Duodenal mucosa (tissue), 2 donors: ENCODE results near the gene AQP1.
A peak's percentile ranks its signal among the peaks of the same experiment; 100 is the strongest.

Source experiments
- H3K27ac ChIP-seq: one replicate; pipeline ENCODE4 v1.7.0; 2013; ENCODE audit warnings: low read depth, low read length
- H3K27me3 ChIP-seq, 2 donors: one replicate each; pipeline ENCODE4 v1.7.0; 2013; ENCODE audit warnings: low read length in 2 of 2, control low read depth in 1 of 2; ENCODE audit not compliant: insufficient read depth in 2 of 2, control insufficient read depth in 1 of 2
- H3K36me3 ChIP-seq, 2 donors: one replicate each; pipeline ENCODE4 v1.7.0; 2013; ENCODE audit warnings: low read length in 2 of 2, control low read depth in 1 of 2; ENCODE audit not compliant: insufficient read depth in 2 of 2, control insufficient read depth in 1 of 2
- H3K4me1 ChIP-seq, 2 donors: one replicate each; pipeline ENCODE4 v1.7.0; 2013; ENCODE audit warnings: low read length in 2 of 2, control low read depth in 1 of 2; ENCODE audit not compliant: insufficient read depth in 2 of 2, control insufficient read depth in 1 of 2
- H3K4me3 ChIP-seq, 2 donors: one replicate each; pipeline ENCODE4 v1.7.0; 2013; ENCODE audit warnings: low read length in 2 of 2, low read depth in 1 of 2
- H3K9ac ChIP-seq, 2 donors: one replicate each; pipeline ENCODE4 v1.7.0; 2013; ENCODE audit warnings: low read length in 2 of 2, low read depth in 1 of 2
- H3K9me3 ChIP-seq, 2 donors: one replicate each; pipeline ENCODE4 v1.7.0; 2013; ENCODE audit warnings: low read length in 2 of 2, control low read depth in 1 of 2; ENCODE audit not compliant: control insufficient read depth in 1 of 2

The AQP1 gene

DNA sequence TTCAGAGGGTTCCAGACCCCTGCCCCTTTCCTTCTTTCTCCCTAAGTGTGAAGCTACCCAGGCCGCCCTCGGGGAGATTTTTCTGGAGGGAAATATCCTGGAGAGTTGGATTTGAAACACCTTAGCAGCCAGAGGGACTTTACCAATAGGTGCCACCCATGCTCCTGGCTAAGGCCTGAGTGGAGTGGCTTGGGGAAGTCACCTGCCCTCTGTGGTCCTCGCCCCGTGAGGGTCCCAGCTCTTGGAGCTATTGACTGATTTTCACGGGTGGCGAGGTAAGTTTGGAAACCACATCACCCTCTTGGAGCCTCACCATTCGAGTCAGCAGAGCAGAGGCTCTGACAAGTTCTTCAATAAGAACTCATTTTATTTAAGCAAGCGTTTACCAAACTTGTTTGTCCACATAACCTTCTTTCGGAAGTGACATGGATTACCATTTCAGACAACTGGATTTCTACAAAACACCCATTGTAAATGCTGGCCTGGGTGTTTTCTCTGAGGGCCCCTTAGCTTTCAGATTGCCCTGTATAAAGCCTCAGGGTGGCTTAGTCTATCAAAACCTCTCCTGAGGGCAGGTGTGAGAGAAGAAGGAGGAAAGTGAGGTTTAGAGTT, 20.4 kb downstream of the AQP1 start:
- H3K9me3 ChIP-seq = peaks cover 0 to 3% of the 10 kb centered on the region in 2 donors
- no peak overlapping the region for H3K27ac ChIP-seq

GRCh38 chr7:30932562-30932961, 20.9 kb downstream of the AQP1 start:
- H3K4me1 ChIP-seq = peaks cover 10 to 14% of the 10 kb centered on the region in 2 donors
- H3K9me3 ChIP-seq = no peaks in the 10 kb centered on the region
- H3K36me3 ChIP-seq = no peaks in the 10 kb centered on the region
- no peaks in the 10 kb centered on the region for H3K27me3 ChIP-seq
- no peak overlapping the region for H3K27ac ChIP-seq
- no peak overlapping the region for H3K9ac ChIP-seq
- no peak overlapping the region for H3K4me3 ChIP-seq

More for the DNA sequence above, 20.4 kb downstream of the AQP1 start:
- Histone ChIP-seq H3K9ac (no peak overlapping the region), H3K27me3 (no peaks in the 10 kb centered on the region), H3K4me1 (peaks cover 5 to 8% of the 10 kb centered on the region in 2 donors), H3K36me3 (no peaks in the 10 kb centered on the region), H3K4me3 (no peak overlapping the region)

GRCh38 chr7:30933124-30933974, 21.7 kb downstream of the AQP1 start:
- no peak overlapping the region for H3K4me3 ChIP-seq
- no peak overlapping the region for H3K27ac ChIP-seq
- no peaks in the 10 kb centered on the region for H3K36me3 ChIP-seq
- no peaks in the 10 kb centered on the region for H3K9me3 ChIP-seq
- H3K4me1 ChIP-seq = peaks cover 17 to 20% of the 10 kb centered on the region in 2 donors
- H3K27me3 ChIP-seq = no peaks in the 10 kb centered on the region
- H3K9ac ChIP-seq = no peak overlapping the region

DNA sequence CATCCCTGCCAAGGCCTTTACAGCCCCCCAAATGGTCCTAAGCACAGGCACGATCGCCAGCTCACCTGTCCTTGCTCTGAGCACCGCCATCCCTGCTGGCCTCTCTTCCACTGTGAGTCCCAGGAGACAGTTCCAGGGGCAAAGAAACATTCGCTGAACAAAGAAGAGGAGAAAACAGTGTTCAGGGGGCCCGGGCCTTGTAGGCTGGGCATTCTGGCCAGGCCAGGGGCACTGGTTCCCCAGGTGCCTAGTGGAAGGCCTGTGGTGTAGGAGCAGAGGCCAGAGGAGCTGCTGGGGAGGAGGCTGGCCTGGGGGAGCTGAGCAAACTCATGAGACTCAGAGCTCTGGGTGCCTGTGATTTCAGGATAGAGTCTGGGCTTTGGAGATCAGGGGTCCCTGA, 22.6 kb downstream of the AQP1 start:
- H3K4me1 ChIP-seq = peaks cover 23 to 26% of the 10 kb centered on the region in 2 donors
- no peak overlapping the region for H3K27ac ChIP-seq
- H3K36me3 ChIP-seq = no peaks in the 10 kb centered on the region
- H3K27me3 ChIP-seq = no peaks in the 10 kb centered on the region
- H3K9me3 ChIP-seq = no peaks in the 10 kb centered on the region
- H3K4me3 ChIP-seq = no peak overlapping the region
- H3K9ac ChIP-seq = no peak overlapping the region

DNA sequence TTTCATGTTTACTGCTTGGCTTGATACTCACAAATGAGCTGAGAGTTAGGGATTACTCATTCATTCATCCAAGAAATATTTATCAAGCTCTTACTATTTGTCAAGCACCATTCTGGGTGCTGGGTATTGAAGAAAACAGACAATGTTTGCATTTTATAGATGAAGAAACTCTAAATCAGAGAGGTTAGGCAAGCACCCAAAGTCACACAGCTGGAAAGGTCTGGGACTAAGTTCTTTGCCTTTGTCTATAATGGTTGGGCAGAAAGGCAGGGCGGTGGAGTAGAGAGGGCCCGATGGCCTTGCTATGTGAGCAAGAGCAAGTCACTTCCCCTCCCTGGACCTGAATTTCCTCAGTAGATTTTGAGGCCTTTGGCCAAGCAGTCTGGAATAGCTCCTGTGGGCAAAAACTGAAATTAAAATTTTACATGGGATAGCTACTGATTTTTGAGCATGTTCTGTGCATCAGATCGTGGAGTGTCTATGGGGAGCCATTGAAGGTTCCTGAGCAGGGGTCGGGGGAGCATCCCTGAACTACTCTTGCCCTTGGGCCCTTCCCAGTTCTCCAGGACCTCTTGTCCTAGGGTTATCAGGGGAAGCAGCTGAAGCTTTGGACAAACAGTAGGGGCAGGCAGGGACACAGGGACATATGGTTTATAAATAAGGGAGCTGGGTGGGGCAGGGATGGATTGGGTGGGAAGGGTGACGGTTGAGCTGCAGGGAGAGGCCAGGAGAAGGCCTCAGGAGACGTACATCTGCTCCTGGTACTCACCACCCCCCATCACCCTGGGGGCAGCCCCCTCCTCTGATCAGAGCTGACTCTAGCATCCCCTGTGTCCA, 23.3 kb downstream of the AQP1 start:
- Histone ChIP-seq H3K36me3 (no peaks in the 10 kb centered on the region), H3K9ac (no peak overlapping the region), H3K27ac (no peak overlapping the region), H3K4me1 (peaks cover 23 to 26% of the 10 kb centered on the region in 2 donors), H3K9me3 (no peaks in the 10 kb centered on the region), H3K4me3 (no peak overlapping the region), H3K27me3 (no peaks in the 10 kb centered on the region)

DNA sequence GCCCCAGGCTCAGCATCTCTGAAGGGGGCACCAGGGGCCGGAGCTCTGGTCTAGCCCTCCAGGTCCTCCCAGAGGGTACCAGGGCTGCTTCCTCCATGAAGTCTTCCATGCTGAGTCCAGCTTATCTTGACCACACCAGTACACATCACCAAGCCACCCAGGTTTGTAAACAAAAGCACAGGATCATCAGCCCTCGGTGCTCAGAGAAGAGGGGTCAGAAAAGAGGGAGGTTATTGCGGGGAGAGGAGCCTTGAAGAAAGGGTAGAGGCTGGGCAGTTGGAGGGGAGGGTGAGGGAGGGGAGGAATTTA, 23.9 kb downstream of the AQP1 start:
- Histone ChIP-seq H3K36me3 (no peaks in the 10 kb centered on the region), H3K27ac (no peak overlapping the region), H3K27me3 (no peaks in the 10 kb centered on the region), H3K4me1 (peaks cover 23 to 26% of the 10 kb centered on the region in 2 donors), H3K9ac (no peak overlapping the region), H3K9me3 (no peaks in the 10 kb centered on the region), H3K4me3 (no peak overlapping the region)

GRCh38 chr7:30936650-30937245, 25.1 kb downstream of the AQP1 start:
- Histone ChIP-seq H3K27me3 (no peaks in the 10 kb centered on the region), H3K4me3 (no peak overlapping the region), H3K36me3 (no peaks in the 10 kb centered on the region), H3K9me3 (no peaks in the 10 kb centered on the region), H3K4me1 (peaks cover 23 to 31% of the 10 kb centered on the region in 2 donors), H3K9ac (no peak overlapping the region), H3K27ac (no peak overlapping the region)

- Histone ChIP-seq H3K36me3 (no peaks in the 10 kb centered on the region), H3K27me3 (no peaks in the 10 kb centered on the region), H3K9me3 (no peaks in the 10 kb centered on the region), H3K4me3 (no peak overlapping the region), H3K27ac (no peak overlapping the region), H3K4me1 (peaks cover 23 to 34% of the 10 kb centered on the region in 2 donors), H3K9ac (no peak overlapping the region)
These were observed 25.8 kb downstream of the AQP1 start for GRCh38 chr7:30937416-30937815.

DNA sequence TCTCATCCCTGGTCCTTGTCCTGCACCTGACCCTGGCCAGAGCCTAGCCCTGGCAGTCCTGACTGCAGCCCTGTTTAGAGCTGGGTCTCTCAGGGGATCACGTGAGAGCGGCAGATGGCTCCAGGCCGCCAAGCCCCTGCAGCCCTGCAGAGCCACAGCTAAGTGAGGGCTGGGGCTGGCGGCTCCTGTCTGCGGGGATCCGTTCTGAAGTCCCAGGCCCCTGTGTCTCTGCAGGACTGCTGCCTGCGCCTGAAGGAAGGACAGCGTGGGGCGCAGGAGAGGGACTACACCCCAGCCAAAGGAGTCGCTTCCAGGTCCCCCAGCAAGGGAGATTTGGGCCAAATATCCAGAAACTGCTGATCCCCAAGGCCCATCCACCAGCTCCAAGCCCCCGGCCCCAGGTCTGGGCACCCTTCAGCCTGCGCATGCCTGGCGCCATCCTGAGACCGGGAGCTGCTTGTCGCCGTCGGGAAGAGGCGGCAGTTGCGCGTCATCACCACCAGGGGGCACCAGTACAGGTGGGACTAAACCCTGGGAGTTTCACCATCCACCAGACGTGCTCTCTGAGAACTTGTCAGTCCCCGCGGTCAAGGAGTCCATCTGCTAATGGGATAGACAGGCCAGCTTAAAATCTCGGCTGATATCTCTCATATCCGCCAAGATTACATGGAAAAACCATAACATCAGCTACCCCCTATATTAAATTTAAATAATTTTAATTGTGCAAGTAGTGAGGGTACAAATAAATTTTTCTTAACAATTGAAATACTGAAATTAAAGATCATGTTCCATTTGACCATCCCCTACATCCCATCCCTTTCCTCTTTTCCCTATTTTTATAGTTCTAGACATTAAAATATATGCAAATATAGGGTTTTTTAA, 27.0 kb downstream of the AQP1 start:
- Histone ChIP-seq H3K27me3 (no peaks in the 10 kb centered on the region), H3K27ac (no peak overlapping the region), H3K4me1 (peaks cover 23 to 40% of the 10 kb centered on the region in 2 donors), H3K9ac (peak overlapping the region in 1 of 2 donors; percentile 12), H3K4me3 (no peak overlapping the region), H3K9me3 (no peaks in the 10 kb centered on the region), H3K36me3 (no peaks in the 10 kb centered on the region)
